Esophagus muscularis mucosa (tissue), 3 donors: ENCODE measurements around the gene HOXD11.

Experiments
- CTCF ChIP-seq, 3 experiments: fragments of 200-600 bp in 2 of 3; fragments of 450-650 bp in 1 of 3; sonication (generic) in 2 of 3; IDR thresholded peaks; one replicate each; pipeline ENCODE4 v1.5.1; 2017 to 2019; ENCODE audit warnings: antibody characterized with exemption in 3 of 3, mild to moderate bottlenecking in 2 of 3, moderate library complexity in 1 of 3
- POLR2A ChIP-seq: fragments of 450-650 bp; IDR thresholded peaks from one replicate; pipeline ENCODE4 v1.6.1; 2017; ENCODE audit warnings: antibody characterized with exemption, moderate library complexity, mild to moderate bottlenecking, low read depth
- POLR2AphosphoS5 ChIP-seq, 2 donors: sonication (generic); formaldehyde crosslinking; IDR thresholded peaks; one replicate each; pipeline ENCODE4 v1.6.1; 2017; ENCODE audit warnings: antibody characterized with exemption in 2 of 2

GRCh38 chr2:176127774-176128072 is 20.6 kb downstream of the HOXD11 start:
- TF ChIP-seq CTCF (IDR thresholded peaks at IDR 0.05) (no peak), POLR2AphosphoS5 (IDR thresholded peaks at IDR 0.05) (no peak), POLR2A (no peak)
